Globus pallidus (tissue), 1 donor: ENCODE results near the gene DIP2A.
"Not testable (repeated sequence)": the region's sequence is repeated elsewhere in the genome, so short reads cannot be mapped to it uniquely, and the experiment has no call there.

ENCODE experiments used
- DNase-seq: peaks from one replicate; pipeline ENCODE4 v3.0.0-alpha.2; 2015; ENCODE audit warnings: low spot score

Gene DIP2A

DNA sequence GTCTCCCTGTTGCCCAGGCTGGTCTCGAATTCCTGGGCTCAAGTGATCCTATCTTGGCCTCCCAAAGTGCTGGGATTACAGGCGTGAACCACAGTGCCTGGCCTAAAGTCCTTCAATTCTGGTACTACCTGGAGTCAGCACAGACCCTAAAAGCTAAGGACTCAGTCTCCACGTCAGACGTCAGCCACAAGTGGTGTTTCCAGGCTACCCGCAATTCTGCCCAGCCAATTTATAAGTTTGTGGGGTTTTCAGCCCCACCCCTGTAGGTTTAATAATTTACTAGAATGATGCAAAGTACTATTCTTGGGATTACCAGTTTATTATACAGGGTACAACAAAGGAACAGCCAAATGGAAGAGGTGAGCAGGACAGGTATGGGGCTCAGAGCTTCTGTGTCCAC, 10.6 kb upstream of the DIP2A start:
- no peak for DNase-seq

DNA sequence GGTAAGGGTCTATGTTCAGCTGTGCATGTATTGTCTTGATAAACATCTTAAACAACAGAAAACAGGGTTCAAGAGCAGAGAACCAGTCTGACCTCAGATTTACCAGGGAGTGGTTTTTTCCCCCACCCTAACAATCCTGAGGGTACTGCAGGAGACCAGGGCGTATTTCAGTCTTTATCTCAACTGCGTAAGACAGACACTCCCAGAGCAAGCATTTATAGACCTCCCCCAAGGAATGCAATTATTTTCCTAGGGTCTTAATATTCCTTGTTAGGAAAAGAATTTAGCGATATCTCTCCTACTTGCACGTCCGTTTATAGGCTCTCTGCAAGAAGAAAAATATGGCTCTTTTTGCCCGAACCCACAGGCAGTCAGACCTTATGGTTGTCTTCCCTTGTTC, 9.8 kb upstream of the DIP2A start:
- not testable (repeated sequence) for DNase-seq

DNA sequence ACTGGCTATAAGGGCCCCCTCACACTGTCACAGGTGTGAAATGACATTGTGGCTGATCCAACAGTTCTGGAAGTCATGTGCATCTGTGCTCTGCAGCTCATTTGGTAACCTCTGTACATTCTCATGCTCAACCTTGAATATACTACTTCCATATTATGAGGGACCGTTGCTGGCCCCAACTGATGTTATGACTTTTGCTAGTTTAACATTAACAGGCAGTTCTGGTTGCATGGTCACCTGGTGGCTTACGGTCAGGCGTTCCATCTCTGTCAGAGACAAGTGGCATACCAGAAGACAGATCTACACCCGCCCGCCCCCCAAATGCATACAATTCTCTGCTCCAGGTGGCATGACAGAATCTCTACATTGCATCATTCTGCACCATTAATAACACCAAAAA, 6.0 kb upstream of the DIP2A start:
- DNase-seq = no peak

DNA sequence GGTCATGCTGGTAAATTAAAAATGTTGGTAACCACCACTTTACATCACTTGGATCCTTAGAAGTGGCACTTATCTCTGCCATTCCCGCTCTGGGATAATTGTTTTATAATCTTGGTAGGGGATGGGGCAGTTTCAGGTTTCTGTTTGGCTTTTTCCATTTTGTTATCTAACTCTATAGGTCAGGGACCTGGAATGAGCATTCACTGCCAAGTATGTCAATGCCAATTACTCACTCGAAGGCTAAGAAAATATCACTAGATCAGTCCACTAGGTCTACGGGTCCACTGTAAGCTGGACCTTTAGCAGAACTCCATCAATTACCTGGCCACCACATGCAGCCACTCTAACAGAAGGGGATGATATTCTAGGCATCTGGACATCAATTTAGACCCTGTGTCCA, 4.5 kb upstream of the DIP2A start:
- no peak for DNase-seq

DNA sequence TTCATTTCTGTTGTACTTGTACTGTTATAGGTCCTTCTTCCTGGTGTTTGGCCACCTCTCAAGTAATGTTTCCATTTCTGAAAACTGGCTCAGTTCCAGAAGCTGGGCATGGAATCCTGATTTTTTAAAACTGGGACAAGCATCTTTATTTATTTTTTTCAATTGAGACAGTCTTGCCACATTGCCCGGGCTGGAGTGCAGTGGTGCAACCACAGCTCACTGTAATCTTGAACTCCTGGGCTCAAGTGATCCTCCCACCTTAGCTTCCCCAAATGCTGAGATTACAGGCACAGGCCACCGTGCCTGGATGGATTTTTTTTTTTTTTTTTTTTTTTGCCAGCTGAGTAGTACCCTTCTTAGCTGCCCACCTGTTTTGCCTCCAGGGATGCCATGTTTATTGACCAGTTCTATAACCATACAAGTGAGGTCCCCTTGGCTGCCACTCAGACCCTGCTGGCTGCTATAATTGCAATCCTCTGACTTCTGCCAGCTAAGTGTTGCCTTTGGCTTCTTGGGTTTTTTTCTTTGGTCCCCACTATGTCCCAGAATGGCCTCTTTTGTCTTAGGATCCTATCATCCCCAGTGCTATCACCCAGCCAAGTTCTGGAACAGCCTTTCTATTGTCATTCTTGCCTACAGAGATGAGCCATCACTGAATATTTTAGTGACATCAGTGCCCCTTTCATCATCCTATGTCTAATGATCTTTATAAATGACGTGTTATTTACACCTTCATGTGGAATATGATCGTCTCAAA, 3.9 kb upstream of the DIP2A start:
- peak; percentile 94 for DNase-seq

DNA sequence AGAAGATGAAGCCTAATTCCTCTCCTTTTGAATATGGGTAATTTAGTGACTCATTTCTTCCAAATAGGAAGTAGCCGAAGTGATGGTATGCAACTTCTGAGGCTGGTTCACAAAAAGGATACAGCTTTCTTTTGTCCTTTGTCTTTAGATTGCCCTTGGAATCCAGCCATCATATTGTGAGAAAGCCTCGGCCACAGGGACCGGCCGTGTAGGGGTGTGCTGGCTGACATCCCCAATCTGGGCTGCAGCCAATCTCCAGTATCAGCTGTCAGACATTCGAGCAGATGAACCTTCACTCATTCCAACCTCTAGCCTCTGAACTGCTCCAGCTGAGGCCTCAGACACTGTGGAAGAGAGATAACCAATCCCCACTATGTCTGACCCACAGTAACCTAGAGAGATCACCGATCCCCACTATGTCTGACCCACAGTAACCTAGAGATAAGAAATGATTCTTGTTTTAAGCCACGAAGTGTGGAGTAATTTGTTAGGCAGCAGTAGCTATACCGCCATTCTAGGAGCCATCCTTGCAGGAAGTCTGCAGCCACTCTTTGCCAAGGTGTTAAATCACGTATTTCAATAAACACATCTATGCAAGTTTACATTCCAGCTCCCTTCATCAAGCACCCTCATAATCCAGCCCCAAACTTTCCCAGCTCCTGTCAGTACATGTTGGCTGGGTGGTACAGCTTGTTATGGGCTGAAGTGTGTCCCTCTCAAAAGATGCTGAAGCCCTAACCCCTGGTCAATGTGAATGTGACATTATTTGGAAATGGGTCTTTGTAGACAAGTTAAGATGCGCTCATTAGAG, 2.9 kb upstream of the DIP2A start:
- peak; percentile 94 for DNase-seq

DNA sequence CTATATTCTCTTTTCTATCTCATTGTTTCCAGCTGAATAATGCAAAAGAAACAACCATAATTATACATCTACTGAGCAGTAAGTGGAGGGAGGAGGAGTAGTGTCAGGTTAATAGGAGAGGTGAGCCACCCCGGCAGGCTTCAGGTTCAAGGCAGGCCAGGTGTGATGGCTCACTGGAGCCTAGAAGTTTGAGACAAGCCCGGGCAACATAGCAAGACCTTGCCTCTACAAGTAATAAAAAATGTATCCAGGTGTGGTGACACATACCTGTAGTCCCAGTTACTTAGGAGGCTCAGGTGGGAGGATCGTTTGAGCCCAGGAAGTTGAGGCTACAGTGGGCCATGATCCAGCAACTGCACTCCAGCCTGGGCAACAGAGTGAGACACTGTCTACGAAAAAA, 1.9 kb upstream of the DIP2A start:
- no peak for DNase-seq

DNA sequence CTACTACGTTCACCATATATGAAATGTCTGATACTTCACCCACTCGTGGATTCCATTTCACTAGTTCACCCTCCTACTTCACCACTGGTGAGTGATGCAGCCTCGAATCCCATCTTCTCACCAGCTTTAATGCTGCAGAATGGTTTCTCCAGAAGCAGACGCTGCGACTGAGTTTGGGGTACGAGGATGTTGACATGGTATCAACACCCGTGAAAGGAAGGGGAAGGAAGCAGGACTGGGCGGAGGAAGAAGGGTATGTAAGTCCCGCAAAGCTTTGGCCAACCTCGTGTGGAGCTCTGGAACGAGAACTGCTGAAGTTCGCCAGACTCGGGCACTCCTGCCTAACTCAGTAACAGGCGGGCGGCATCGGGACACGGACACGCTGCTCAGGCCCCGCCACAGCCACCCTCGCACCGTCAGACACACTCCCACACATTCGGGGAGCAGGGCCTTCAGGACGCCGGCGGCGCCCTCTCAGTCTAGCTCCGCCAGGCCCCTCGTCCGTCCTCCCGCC, 833 bp upstream of the DIP2A start:
- peak; percentile 62 for DNase-seq

DNA sequence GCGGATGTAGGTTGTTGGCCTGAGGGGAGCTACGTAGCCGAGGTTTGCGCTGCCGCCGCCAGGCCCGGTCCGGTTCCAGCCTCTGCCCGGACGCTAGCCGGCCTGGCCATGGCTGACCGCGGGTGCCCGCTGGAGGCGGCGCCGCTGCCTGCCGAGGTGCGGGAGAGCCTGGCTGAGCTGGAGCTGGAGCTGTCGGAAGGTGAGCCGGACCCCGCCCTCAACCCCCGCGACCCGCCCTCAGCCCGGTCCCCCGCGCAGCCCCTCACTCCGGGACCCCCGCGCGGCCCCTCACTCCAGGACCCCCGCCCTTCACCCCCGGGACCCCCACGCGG, 299 bp downstream of the DIP2A start:
- no peak for DNase-seq

DNA sequence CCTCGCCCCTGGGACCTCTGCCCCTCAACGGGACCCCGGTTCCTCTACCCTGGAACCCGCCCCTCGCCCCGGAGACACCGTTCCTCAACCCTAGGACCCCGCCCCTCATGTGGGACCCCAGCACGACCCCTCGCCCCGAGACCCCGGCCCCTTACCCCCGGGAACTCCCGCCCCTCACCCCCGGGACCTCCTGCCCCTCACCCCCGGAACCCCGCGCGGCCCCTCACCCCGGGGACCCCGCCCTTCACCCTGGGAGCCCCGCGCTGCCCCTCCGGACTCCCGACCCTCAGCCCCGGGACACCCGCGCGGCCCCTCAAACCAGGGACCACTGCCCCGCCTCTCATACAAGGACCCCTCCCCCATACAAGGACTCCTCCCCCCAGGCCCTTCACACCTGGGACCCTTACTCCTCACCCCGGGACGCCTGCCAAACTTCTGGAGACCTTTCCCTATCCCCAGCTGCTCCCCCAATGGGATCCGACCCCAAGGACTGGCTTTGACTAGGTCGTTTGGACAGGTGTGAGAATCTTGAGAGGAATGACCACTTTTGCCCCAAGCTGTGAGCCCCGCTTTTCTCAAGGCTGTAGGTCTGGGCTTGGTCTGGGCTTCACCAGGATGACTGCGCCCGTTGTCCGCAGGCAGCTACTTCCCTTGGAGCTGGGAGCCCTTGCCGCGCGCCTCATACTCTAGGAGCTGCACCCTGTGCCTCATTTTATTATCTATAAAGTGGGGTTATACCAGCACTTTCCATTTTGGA, 843 bp downstream of the DIP2A start:
- DNase-seq = no peak

DNA sequence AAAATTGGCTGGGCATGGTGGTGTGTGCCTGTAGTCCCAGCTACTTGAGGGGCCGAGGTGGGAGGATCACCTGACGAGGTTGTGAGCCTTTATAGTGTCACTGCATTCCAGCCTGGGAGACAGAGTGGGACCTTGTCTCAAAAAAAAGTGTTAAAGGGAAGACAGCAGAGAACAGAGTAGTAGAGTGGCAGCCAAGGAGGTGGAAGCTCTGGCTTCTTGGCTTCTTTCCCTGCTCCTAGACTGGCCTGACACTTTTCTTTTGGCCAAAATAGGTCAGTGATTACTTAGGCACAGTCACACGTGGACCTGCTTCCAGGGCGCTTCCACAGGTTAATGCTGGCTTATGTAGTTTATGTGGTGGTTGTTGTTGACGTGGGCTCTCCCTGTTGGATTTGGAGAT, 3.2 kb downstream of the DIP2A start:
- no peak for DNase-seq

DNA sequence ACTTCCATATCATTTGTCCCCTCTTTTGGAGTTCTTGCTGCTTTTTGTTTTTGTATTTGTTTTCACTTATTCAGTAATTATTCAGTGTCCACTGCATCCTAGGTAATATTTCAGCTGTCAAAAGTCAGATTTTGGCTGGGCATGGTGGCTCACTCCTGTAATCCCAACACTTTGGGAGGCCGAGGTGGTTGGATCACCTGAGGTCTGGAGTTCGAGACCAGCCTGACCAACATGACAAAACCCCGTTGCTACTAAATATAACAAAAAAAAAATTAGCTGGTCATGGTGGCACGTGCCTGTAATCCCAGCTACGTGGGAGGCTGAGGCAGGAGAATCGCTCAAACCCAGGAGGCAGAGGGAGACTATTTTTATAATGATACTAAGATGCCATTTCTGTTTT, 6.5 kb downstream of the DIP2A start:
- DNase-seq = not testable (repeated sequence)

DNA sequence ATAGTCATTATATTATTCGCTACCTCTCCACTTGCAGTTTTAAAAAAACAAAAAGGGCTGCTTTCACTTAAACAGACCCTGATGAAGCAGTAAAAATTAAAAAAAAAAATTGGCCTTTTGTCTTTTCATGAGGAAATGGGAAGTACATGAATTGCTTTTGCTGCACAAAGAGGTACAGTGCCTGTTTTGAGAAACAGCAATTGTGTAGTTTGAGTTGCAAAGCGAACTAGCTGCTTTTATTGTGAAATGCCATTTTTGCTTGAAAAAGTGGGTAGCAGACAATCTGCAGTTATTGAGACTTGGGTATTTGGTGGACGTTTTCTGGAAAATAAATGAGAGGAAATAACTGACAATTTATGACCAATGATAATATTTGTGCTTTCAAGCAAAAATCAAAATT, 7.0 kb downstream of the DIP2A start:
- DNase-seq = no peak

DNA sequence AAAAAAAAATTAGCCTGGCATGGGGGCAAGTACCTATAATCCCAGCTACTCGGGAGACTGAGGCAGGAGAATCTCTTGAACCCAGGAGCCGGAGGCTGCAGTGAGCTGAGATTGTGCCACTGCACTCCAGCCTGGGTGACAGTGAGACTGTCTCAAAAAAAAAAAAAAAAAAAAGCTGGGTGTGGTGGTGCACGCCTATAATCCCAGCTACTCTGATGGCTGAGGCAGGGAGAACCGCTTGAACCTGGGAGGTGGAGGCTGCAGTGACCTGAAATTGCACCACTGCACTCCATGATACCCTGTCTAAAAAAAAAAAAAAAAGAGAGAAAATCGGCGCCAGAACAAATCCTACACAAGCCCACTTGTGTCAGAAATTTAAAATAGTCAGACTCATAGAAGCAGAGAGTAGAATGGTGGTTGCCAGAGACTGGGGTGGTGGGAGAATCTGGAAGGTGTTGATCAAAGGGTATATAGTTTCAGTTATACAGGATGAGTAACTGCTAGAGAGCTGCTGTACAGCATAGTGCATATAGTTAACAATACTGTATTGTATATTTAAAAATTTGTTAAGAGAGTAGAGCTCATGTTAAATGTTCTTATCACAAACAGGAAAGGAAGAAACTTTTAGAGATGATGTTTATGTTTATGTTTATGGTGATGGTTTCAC, 9.6 kb downstream of the DIP2A start:
- no peak for DNase-seq

DNA sequence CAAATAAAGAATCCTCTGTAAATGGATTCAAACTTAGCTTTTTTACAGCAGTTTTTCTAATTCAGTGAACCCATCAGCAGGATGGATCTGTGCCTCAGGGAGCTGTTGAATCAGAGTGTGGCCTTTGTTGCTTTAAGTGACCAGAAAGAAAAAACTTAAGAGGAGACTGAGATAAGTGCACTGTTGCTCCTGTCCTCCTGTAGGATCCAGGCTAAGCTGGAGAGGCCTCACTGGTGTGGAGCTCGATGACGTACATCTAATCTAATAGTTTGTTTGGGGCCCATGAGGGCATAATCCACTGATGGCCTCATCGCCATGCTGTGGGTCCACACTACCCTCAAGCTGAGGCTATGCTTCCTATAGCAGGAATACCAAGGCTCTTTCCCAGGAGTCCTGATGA, 10.6 kb downstream of the DIP2A start:
- DNase-seq = no peak

DNA sequence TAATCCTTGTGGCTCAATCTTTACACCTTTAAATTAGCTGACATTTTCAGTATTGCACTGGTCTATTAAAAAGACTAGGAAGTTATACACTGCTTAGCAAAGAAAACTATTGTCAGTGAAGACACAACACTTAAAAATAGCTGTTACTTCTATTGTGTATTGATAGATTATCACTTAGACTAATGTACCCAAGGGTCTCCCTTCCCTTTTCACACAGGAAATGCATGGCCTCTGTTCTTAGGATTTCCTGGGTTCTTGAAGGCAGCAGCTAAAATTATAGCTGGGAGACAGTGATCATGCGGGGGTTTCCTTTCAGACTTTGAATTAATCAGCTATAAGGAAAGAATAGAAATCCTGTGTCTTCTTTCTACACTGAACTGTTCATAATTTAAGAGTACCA, 12.8 kb downstream of the DIP2A start:
- DNase-seq = no peak

DNA sequence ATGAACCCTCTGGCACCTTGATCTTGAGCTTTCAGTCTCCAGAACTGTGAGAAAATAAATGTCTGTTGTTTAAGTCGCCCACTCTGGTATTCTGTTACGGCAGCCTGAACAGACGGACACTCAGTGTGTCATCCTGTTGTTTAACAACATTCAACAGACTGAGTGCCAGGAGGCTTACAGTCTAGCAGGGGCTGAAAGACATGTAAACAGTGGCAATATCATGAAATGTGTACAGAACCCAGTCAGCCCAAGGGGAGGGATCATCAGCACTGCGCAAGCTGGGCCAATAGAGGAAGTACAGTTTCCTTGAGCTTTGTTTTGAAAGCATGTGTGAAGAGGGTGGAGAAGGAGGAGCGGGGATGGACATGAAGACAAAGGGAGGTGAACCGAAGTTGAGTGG, 13.6 kb downstream of the DIP2A start:
- DNase-seq = no peak

DNA sequence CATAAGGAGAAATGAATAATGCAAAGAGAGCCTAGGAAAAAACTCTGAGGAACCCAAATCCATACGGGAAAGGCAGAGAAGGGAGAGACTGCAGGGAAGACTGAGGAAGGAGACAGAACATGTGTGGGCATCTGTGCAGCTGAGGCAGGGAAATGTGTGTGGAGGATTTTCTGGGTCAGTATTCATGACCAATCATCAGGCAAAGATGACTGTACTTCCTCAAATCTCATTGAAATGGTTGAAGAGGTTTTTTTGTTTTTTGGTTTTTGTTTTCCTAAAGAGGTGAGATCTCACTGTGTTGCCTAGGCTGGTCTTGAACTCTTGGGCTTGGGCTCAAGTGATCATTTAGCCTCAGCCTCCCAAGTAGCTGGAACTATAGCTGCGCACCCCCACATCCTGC, 15.7 kb downstream of the DIP2A start:
- no peak for DNase-seq

DNA sequence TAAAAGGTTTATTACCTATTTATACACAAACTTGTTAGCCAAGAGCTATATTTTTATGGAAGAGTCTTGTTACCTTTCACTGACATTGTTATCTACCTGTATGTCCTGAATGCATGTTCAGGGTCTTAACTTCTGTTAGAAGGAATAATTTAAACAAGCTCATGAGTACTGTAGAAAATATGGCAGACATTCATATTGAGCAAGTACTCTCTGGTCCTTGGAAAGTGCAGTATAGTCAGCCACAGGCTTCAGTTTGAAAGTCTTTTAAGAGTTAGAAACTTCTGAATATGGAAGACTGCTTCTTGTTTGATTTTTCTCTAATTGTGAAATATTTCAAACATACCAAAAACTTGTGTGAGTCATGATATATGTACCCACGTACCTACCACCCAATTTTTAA, 16.6 kb downstream of the DIP2A start:
- no peak for DNase-seq

DNA sequence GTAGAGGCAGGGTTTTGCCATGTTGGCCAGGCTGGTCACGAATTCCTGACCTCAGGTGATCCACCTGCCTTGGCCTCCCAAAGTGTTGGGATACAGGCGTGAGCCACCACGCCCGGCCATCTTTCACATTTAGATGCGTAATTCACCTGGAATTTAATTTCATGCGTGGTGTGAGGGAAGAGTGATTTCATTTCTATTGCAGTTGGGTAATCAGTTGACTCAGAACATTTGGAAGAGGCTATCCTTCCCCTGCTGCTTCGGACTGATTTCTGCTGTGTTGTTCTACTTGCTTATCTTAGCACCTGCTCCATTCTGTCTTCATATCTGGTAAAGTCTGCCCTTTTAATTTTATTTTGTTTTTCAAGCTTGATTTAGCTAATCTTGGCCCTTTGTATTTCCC, 19.1 kb downstream of the DIP2A start:
- DNase-seq = no peak

DNA sequence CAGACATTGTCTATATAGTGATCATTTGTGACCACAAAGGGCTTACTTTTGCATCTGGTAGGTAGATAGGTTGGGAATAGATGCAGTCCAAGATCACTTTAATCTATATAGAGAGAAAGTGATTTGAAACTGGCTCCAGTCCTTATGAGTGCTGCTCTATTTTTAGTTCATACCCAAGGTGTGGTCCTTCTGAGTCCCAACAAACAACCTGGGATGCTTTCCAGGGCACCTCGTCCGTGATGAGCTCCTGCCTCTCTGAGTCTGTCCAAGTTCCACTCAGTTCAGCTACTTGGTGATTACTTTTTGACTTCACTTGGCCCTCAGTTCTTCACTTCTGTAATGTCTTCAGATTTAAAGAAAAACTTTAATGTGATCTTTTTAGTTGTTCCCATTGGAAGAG, 20.2 kb downstream of the DIP2A start:
- no peak for DNase-seq

DNA sequence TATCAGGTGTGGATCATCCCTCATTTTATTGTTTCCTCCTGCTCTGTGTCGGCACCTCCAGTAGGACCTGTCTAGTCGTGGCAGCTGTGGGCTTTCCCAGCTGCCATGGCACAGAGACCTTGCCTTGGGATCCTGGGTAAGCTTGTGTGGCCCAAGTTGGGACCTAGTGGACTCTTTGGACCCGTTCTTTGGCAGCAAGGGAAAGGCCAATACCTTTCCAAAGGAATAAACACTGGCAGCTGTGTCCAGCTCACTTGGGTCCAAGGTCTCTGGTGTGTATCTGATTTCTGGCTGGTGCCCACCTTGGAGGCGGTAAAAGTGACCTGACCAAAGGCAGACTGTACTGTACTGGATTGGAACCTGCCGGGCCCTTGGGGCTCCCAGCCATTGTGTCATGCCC, 21.8 kb downstream of the DIP2A start:
- DNase-seq = no peak
